ENCODE results near the gene POLR2J.
"Not testable (repeated sequence)": the region's sequence is repeated elsewhere in the genome, so short reads cannot be mapped to it uniquely, and the experiment has no call there.

Gene POLR2J

GRCh38 chr7:102478314-102479208 lies at the start of gene POLR2J:
TSS of gene POLR2J (minus strand) at chr7:102478922. CDS start at chr7:102478860, 62 bp downstream.
- DNase-seq, result not testable (repeated sequence)

GRCh38 chr7:102527822-102528793 lies 49.4 kb upstream of the POLR2J start:
- DNase-seq, result not testable (repeated sequence)

DNA sequence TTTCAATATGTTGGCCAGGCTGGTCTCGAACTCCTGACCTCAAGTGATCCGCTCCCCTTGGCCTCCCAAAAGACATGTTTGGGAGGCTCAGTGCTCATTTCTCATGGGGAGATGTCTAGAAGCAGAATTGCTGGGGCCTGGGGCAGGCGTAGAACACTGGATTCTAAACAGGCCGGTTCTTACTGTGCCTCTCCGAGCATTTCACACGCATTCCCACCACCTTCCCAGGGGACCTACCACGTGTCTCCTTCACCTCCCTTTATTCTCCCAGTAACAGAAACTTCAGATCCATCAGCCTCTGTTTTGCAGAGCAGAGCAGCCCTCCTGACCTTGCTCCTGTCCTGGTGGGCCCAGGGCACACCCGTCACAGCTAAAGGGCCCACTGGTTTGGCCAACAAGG lies 48.5 kb upstream of the POLR2J start:
- DNase-seq, result not testable (repeated sequence)

DNA sequence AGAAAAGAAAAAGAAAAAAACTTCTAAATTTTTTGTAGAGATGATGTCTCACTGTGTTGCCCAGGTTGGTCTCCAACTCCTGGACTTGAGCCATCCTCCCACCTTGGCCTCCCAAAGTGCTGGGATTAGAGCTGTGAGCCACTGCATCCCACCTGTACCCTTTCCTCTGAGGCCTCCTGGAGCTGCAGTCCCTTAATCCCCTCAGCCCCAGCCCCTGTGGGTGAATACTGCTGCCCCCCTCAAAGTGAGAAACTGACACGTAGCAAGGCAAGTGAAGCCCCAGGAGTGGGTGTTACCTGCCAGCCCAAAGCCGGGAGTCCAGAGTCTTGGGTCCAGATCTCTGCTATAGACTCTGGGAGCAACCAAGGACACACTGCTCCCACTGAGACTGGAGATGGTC lies 46.1 kb upstream of the POLR2J start:
- DNase-seq, result not testable (repeated sequence)

DNA sequence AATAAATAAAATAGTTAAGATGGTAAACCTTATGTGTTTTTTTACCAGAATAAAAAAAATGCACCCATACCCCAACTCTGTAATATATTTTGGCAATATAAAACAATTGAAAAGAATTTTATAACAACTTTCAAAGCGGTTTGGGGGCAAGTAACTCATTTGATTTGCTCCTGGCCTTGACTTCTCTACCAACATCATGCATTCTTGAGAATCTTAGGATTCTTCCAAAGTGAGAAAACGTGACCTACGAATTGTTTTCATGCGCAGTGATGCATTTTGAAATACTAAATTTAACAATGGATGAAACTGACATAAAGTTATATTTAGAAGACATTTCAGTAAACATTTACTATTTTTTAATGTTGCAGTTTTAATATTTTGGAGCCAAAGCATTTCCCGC lies 42.1 kb upstream of the POLR2J start:
- not testable (repeated sequence) for DNase-seq

DNA sequence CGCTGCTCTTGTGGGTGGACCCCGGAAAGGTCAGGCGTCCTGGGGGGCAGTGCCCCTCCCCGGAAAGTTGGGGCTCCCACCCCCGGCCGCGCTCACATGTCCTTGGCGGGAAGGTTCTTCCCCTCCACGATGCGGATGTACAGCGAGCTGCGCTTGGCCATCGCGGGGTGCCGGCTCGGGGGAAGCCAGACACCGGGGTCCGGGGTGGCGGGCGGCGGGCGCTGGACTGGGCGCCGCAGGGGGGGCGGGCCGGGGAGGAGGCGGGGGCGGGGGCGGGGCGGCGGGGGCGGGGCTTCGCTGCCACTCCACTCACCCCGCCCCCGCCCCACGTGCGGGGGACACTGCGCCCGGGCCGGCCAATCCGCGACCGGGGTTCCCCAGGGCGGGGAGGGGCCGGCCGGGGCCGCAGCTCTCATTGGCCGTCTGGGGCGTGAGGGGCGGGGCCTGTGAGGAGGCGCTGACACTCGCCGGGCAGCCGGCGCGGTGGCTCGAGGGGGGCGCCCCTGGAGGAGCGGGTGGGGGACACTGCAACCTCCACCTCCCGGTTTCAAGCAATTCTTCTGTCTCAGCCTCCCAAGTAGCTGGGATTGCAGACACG lies 38.9 kb upstream of the POLR2J start, which contains the start of gene RASA4B:
RASA4B (minus strand) TSS at position 228 of the 598 bp plus-strand sequence; CDS start at position 161, 67 bp downstream.
- DNase-seq, result not testable (repeated sequence)

GRCh38 chr7:102516951-102517350 lies 38.2 kb upstream of the POLR2J start:
- not testable (repeated sequence) for DNase-seq

DNA sequence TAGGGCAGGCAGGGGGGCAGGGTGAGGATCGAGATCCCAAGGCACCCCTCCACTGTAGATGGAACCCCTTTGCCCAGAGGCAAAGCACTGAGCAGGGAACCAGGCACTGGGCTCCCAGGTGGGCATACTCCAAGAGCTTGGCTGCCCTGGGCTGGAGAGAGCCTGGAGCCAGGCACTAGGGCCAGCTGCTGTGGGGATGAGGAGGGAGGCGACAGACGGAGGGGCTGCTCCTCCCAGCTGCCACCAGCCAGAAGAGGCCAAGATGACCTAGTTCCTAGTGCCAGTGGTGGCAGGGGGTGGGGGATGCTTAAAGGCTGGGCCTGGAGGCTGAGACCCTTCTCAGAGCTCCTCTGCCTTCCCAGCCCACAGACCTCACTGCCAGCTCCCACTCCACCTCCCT lies 37.2 kb upstream of the POLR2J start:
- DNase-seq, result not testable (repeated sequence)

DNA sequence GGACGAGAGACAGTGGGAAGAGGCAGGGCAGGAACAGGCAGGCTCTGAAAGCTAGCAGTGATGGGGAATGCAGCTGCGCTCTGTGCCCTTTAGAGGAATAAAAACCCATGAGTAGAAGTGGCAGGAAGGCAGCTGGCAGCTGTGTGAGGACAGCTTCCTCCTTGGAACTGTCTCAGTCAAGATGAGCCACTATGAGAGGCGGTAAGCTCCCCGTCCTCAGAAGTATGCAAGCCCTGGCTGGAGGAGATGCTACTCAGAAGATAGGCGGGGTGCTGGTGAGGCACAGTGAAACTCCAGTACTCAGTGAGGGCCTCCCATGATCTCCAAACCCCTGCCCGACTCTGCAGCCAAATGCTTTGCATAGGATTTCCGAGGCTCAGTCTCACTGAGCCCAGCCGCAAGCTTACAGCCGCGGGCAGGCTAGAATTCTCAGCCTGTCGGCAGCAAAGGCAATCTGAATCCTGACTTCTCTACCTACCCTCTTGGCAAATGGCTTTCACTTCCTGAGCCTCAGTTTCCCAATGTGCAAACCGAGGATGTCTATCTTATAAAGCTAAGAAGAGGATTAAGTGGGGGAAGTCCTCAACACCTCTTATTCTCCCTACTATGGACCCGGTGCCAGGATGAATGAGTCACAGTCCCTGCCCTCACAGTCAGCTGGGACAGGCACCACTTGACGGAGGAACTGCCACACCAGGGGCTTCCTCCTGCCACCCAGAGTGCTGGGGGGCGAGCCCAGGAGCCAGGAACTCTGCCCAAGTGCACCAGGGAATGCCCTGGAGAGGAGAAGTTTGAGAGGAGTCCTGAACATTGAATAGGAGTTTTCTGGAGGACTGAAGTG lies 36.4 kb upstream of the POLR2J start:
- DNase-seq, result not testable (repeated sequence)

GRCh38 chr7:102512642-102513221 lies 34.0 kb upstream of the POLR2J start:
- not testable (repeated sequence) for DNase-seq

DNA sequence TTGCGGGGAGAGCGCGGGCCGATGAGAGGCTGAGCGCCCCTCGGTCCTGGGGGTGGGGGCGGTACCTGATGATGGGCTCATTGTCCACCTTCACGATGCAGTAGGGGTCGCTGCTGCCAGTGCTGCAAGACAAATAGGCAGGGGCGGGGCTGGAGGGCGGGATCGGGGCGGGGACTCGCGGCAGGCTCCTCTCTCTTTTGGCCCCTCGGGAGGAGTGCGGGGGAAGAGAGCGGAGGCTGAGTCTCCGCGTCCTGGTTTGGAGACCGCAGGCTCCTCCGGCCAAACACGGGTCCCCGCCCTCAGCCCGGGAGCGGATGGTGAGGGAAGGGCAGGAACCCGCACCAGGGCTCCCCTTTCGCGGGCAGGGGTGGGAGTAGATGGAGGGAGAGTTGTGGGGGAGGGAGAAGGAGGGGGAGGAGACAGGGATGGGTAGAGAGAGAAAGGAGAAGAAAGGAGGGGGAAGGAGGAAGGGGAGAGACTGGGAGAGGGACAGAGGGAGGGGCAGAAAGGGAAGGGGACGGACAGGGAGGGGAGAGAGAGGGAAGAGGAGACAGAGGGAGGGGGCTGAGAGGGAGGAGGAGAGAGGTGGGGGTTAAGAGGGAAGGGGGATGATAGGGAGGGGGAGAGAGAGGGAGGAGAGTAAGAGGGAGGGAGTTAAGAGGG lies 33.3 kb upstream of the POLR2J start:
- DNase-seq, result not testable (repeated sequence)

GRCh38 chr7:102510575-102510974 lies 31.9 kb upstream of the POLR2J start:
- DNase-seq, result not testable (repeated sequence)

- not testable (repeated sequence) for DNase-seq
These were observed 28.8 kb upstream of the POLR2J start for GRCh38 chr7:102507410-102508088.

- not testable (repeated sequence) for DNase-seq
These were observed 26.8 kb upstream of the POLR2J start for GRCh38 chr7:102505298-102506185.

- DNase-seq, result not testable (repeated sequence)
These were observed 24.4 kb upstream of the POLR2J start for GRCh38 chr7:102503141-102503540.

GRCh38 chr7:102498321-102498720 lies 19.6 kb upstream of the POLR2J start:
- DNase-seq, result not testable (repeated sequence)

GRCh38 chr7:102497308-102497707 lies 18.6 kb upstream of the POLR2J start:
- DNase-seq, result not testable (repeated sequence)

GRCh38 chr7:102496861-102497260 lies 18.1 kb upstream of the POLR2J start:
- not testable (repeated sequence) for DNase-seq

All from erythroblast (primary cell).